Activated CD4-positive, CD25-positive, alpha-beta regulatory T cell treated with anti-CD3 and anti-CD28 coated beads, Interleukin-2, amount 50 U/mL, for 16 hours (primary cell): ENCODE data around the gene SYCP3.

Experiments used
- DNase-seq: peaks from one replicate; pipeline ENCODE4 v3.0.0-alpha.2; 2020; ENCODE audit warnings: low read depth, low spot score

Gene SYCP3

GRCh38 chr12:101738920-101739665 is at the start of gene SYCP3:
Gene SYCP3 (minus strand): TSS chr12:101739462. CDS start chr12:101737935, 1,527 bp downstream.
- DNase-seq, result no peak

GRCh38 chr12:101785671-101786070 is 46.4 kb upstream of the SYCP3 start:
- DNase-seq, result no peak

GRCh38 chr12:101784376-101784775 is 45.1 kb upstream of the SYCP3 start:
- DNase-seq, result no peak

GRCh38 chr12:101783838-101784237 is 44.6 kb upstream of the SYCP3 start:
- no peak for DNase-seq

- no peak for DNase-seq
Observed at GRCh38 chr12:101783150-101783549, 43.9 kb upstream of the SYCP3 start.

- no peak for DNase-seq
Observed at GRCh38 chr12:101782273-101782731, 43.0 kb upstream of the SYCP3 start.

GRCh38 chr12:101781834-101782233 is 42.6 kb upstream of the SYCP3 start:
- no peak for DNase-seq

- no peak for DNase-seq
Observed at GRCh38 chr12:101780599-101780998, 41.3 kb upstream of the SYCP3 start.

- no peak for DNase-seq
Observed at GRCh38 chr12:101779626-101780025, 40.4 kb upstream of the SYCP3 start.

- no peak for DNase-seq
Observed at GRCh38 chr12:101779200-101779599, 39.9 kb upstream of the SYCP3 start.

- DNase-seq, result no peak
Observed at GRCh38 chr12:101777978-101778377, 38.7 kb upstream of the SYCP3 start.

GRCh38 chr12:101777485-101777884 is 38.2 kb upstream of the SYCP3 start:
- DNase-seq, result no peak

- no peak for DNase-seq
Observed at GRCh38 chr12:101775816-101776215, 36.6 kb upstream of the SYCP3 start.

- peak; percentile 44 for DNase-seq
Observed at GRCh38 chr12:101773650-101774162, 34.4 kb upstream of the SYCP3 start.

GRCh38 chr12:101772012-101772775 is 32.9 kb upstream of the SYCP3 start:
- DNase-seq, result no peak

- DNase-seq, result no peak
Observed at GRCh38 chr12:101769865-101770264, 30.6 kb upstream of the SYCP3 start.

GRCh38 chr12:101768781-101769180 is 29.5 kb upstream of the SYCP3 start:
- DNase-seq, result no peak

- no peak for DNase-seq
Observed at GRCh38 chr12:101767537-101767936, 28.3 kb upstream of the SYCP3 start.

GRCh38 chr12:101764051-101764792 is 25.0 kb upstream of the SYCP3 start:
- DNase-seq, result no peak

- no peak for DNase-seq
Observed at GRCh38 chr12:101763246-101763931, 24.1 kb upstream of the SYCP3 start.

GRCh38 chr12:101761781-101762180 is 22.5 kb upstream of the SYCP3 start:
- no peak for DNase-seq
